KOPT-K1 (cell line): ENCODE measurements around the gene ITGB6.
"Not testable (repeated sequence)": the region's sequence is repeated elsewhere in the genome, so short reads cannot be mapped to it uniquely, and the experiment has no call there.

Experiments
- H3K27ac ChIP-seq: fragments of 200-600 bp; sonication (generic); 2 replicates; pipeline ENCODE4 v1.5.1; 2016; ENCODE audit warnings: antibody characterized with exemption, mild to moderate bottlenecking, low read depth, low read length; ENCODE audit not compliant: poor library complexity, severe bottlenecking
- H3K36me3 ChIP-seq: fragments of 200-600 bp; sonication (generic); 2 replicates; pipeline ENCODE4 v1.5.1; 2017; ENCODE audit warnings: antibody characterized with exemption, mild to moderate bottlenecking, low read length, moderate library complexity; ENCODE audit not compliant: insufficient read depth
- H3K9me3 ChIP-seq: fragments of 200-600 bp; sonication (generic); 2 replicates; pipeline ENCODE4 v1.5.1; 2017; ENCODE audit warnings: antibody characterized with exemption, low read length, mild to moderate bottlenecking; ENCODE audit not compliant: insufficient read depth, poor library complexity, severe bottlenecking

ITGB6 gene

DNA sequence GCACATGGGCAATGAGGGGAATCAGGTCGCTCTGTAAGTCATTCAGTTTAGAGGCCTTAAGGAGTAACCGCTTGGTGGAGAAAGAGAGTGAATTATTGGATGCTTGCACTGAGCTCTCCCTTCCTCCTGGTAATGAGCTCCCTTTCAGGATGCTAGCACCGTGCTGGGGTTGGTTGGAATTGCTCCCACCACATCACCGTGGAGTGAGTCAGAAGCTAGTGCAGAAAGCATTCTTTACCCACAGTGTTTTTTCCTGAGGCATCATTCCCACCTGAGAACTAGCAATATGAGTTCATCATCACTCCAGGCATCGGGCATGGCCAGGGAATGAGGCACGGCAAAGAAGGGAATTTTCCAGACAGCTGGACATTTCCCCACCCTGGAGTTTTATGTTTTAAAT, 57.6 kb downstream of the ITGB6 start:
- no peak overlapping the region for H3K27ac ChIP-seq
- no peaks in the 10 kb centered on the region for H3K36me3 ChIP-seq
- H3K9me3 ChIP-seq = no peaks in the 10 kb centered on the region

DNA sequence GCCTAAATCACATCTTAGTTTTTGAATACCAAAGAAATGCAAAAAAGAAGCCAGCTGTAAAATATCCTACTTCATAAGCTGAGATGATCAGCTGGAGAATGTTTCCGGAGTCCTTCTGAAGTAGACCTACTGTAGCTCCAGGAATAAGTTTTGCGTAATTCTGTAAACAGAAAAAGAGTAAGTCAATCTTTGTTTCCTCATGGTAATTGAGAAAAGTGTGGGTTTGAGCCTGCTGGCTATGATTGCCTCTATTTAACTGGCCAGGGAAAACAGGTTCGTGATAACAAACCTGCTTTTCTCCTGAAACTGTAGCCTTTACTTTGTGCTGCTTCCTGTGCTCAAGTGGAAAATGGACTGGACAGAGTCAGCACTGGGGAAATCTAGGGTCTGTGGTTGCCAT, 58.2 kb downstream of the ITGB6 start:
- Histone ChIP-seq H3K9me3 (no peaks in the 10 kb centered on the region), H3K36me3 (no peaks in the 10 kb centered on the region), H3K27ac (no peak overlapping the region)

DNA sequence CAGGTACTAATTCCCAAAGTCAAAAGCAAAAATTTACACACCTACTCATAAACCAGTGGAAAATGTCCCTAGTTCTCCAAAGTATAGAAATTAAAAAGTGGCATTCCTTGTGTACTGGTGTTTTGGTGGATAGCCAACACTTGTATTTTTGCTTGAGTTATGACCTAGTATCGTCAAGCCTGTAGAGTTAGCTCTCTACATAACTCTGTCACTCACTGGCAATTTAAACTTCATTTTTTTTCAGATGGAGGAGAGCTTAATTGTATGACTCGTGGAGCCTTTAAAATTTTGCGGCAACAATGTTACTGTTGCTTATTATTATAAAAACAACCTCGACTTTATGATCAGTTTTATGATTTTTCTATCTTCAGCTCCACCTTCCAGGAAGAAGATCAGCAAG, 58.7 kb downstream of the ITGB6 start:
- Histone ChIP-seq H3K36me3 (no peaks in the 10 kb centered on the region), H3K27ac (no peak overlapping the region), H3K9me3 (no peaks in the 10 kb centered on the region)

DNA sequence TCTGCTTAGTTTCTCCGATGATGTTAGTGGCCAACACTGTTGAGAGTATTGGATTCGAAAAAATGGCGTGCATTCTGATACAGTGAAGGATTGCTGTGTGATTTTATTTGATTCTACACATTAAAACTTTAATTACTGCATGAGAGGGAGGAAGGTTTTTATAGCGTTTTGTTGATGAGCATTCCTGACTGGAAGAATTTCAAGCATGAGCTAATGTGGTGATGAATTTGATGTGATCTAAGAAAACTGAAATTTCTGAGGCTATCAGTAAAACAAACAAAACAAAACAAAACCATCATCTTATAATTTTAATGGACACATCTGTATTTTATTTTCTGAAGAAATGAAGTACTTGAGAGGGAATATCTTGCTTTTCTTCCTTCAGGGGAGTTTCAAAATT, 59.6 kb downstream of the ITGB6 start:
- Histone ChIP-seq H3K36me3 (no peaks in the 10 kb centered on the region), H3K27ac (no peak overlapping the region), H3K9me3 (no peaks in the 10 kb centered on the region)

DNA sequence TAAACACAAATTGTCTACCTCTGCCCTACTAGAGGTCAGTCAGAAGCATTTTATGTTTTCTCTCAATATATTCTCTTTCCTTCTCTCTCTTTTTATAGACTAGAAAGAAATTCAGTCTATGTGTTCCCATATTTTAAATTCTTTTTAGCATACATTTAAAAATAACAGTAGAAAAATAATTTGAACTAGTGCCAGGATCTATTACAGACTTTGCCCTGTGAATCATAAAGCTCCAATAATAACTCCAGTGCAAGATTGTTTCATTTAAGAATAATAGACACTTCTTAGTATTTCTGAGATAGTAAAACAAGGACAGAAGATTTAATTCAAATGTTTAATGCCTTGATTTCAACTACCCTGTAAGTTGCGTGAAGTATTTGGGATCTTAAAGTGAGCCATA, 60.1 kb downstream of the ITGB6 start:
- Histone ChIP-seq H3K36me3 (no peaks in the 10 kb centered on the region), H3K27ac (no peak overlapping the region), H3K9me3 (no peaks in the 10 kb centered on the region)

DNA sequence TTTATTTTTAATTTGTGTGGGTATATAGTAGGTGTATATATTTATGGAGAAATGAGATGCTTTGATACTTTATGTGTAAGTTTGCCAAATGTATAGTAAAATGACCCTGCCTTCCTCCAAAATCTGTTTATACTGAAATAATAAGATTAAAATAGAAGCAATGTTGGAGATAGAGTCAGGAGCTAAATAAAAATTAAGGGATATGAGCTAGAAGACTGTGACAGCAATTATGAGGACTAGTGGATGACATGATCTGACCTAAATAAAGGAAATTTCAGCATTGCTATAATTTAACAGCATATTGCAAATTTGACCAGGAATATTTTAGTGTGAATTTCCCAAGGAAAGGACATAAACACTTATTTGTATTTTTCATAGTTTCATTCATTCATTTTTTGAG, 60.7 kb downstream of the ITGB6 start:
- Histone ChIP-seq H3K9me3 (no peaks in the 10 kb centered on the region), H3K36me3 (no peaks in the 10 kb centered on the region), H3K27ac (no peak overlapping the region)

DNA sequence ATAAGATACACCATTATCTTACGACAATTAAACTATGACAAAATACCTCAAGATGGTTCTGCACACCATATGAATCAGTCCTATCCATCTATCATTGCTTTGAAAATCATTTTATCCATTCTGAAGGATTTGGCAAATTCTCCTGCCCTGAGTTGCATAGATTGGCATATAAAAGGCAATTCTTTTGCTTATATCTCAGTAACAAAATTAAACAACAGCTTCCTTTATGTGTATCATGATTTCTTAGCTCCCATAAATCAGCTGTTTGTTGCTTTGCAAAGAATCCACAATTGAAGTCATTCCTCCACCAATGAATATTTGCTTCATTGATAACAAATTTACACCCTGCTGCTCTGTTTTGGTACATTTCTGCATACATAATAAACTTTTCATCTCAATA, 61.7 kb downstream of the ITGB6 start:
- no peaks in the 10 kb centered on the region for H3K9me3 ChIP-seq
- no peak overlapping the region for H3K27ac ChIP-seq
- no peaks in the 10 kb centered on the region for H3K36me3 ChIP-seq

DNA sequence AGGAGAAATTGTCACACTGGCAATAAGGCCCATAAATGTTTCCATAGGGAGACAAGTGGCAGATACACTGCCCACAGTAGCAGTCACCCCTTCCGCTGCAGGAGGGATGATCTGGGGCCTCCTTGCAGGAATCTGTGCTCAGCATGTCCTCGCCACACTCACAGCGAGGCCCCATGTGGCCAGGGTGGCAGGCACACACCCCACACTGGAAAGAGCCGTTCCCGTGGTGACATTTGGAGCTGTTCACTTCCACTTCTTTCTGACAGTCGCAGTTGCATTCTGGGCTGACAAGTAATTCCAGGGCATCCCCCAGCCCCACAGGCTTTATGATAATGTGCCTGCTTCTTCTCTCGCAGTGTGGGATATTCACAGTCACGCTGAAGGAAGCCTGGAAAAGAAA, 62.6 kb downstream of the ITGB6 start:
- H3K9me3 ChIP-seq = no peaks in the 10 kb centered on the region
- no peaks in the 10 kb centered on the region for H3K36me3 ChIP-seq
- H3K27ac ChIP-seq = no peak overlapping the region

DNA sequence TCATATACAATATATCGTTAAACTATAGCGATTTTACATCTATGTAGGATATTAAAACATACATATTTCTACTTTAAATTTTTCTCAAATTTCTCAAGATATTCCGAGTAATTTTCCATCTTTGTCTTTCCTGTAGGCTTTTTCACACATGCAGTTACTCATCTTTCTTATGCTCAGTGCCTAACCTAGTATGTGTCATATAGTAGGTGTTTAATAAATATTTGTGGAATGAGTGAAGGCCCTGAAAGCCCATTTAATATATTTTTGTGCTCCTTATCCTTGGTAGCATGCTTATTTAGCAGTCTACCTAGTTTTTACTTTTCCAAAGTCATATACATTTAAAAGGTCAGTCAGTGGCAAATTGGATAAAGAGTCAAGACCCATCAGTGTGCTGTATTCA, 67.3 kb downstream of the ITGB6 start:
- Histone ChIP-seq H3K27ac (no peak overlapping the region), H3K36me3 (no peaks in the 10 kb centered on the region), H3K9me3 (no peaks in the 10 kb centered on the region)

DNA sequence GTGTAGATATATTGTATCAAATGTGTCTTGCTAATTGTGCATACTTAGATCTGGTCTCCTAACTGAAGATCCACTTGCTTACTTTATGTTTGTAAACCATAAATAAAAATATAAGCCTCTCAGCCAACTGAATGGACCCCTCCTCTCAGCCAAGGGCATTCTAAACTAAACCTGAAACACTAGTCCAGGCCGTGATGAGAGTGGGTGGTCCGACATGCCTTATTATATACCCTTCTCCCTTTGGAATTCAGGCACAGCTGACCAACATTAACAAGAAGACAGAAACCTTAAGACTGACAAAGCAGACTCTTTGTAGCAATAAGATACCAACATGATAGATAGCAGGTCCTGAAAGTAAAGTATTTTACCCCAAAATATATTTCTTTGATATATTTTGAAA, 73.3 kb downstream of the ITGB6 start:
- Histone ChIP-seq H3K27ac (no peak overlapping the region), H3K9me3 (no peaks in the 10 kb centered on the region), H3K36me3 (no peaks in the 10 kb centered on the region)

DNA sequence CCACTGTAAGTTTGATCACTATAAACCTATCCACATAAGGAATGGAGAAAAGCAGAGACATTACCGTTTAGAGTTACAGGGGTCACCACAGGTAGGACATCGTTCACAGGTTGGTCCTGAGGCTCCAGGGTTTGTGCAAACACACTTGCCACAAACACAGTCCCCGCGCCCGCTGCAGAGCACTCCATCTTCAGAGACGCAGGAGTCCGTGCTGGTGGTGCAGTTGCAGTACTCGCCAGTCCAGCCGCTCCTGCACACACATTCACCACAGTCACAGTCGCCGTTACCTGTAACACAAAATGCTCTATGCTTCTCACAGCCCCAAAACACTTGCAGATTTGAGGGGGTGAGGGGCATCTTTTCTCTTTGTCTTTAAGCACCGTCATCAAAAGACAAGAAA, 73.8 kb downstream of the ITGB6 start:
- H3K9me3 ChIP-seq = no peaks in the 10 kb centered on the region
- H3K36me3 ChIP-seq = no peaks in the 10 kb centered on the region
- H3K27ac ChIP-seq = no peak overlapping the region

DNA sequence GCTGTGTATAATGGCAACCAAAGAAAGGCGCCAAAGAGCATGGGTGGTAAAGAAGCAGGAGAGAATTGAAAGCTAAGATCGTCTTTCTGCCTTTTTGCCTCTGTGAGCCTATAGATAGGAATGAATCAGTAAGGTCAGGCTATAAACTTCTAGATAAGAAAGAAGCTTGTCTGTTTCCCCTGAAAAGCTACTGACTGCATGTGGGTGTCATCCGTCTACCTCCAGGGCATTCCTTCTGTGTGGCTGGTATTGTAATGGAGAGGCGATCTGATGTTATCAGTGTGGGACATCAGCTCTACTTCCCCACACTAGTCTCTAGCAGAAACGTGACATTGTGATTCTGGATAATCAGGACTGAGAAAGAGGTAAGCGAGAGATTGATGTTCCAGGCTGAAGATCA, 74.2 kb downstream of the ITGB6 start:
- H3K36me3 ChIP-seq = no peaks in the 10 kb centered on the region
- H3K27ac ChIP-seq = no peak overlapping the region
- no peaks in the 10 kb centered on the region for H3K9me3 ChIP-seq

DNA sequence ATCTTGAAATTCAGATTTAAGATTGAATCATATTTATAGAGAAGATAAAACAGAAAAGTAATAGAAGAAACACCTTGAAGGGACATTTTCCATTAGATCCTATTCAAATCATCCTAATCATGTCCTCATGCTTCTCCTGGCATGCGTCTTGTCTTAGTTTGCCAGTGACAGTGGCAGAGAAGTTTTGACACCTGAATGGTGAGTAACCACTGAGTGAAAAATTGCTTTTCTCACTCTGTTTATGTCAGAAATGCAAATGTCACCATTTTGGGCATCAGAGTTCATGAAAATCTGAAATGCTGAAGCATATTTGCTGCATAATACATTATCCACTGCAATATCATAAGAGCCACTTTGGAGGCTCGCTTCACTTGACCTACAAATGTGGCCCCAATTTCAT, 74.7 kb downstream of the ITGB6 start:
- no peaks in the 10 kb centered on the region for H3K9me3 ChIP-seq
- H3K27ac ChIP-seq = no peak overlapping the region
- no peaks in the 10 kb centered on the region for H3K36me3 ChIP-seq

DNA sequence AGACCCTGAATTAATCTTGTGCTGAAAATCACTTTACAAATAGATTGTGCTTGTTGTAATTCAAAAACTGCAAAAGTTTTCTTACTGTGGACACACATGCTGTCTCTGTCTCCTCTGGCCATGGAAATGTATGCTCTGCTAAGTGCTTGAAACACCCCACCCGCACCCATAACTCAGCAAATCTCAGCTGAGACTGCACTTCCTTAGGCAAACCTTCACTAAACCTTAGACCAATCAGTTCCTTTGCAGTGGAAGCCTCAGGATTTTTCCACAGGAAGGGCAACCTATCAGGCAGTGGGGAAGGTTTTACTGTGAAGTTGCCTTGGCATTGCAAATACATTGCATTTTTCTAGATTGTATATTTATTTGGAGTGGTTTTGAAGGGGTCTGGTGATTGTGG, 75.5 kb downstream of the ITGB6 start:
- Histone ChIP-seq H3K27ac (no peak overlapping the region), H3K9me3 (no peaks in the 10 kb centered on the region), H3K36me3 (no peaks in the 10 kb centered on the region)

DNA sequence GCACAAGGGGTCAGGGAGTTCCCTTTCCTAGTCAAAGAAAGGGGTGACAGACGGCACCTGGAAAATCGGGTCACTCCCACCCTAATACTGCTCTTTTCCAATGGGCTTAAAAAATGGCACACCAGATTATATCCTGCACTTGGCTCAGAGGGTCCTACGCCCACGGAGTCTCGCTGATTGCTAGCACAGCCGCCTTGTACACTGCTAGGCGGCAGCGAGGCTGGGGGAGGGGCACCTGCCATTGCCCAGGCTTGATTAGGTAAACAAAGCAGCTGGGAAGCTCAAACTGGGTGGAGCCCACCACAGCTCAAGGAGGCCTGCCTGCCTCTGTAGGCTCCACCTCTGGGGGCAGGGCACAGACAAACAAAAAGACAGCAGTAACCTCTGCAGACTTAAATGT, 85.4 kb downstream of the ITGB6 start:
- H3K9me3 ChIP-seq, H3K36me3 ChIP-seq, H3K27ac ChIP-seq: not testable (repeated sequence)

DNA sequence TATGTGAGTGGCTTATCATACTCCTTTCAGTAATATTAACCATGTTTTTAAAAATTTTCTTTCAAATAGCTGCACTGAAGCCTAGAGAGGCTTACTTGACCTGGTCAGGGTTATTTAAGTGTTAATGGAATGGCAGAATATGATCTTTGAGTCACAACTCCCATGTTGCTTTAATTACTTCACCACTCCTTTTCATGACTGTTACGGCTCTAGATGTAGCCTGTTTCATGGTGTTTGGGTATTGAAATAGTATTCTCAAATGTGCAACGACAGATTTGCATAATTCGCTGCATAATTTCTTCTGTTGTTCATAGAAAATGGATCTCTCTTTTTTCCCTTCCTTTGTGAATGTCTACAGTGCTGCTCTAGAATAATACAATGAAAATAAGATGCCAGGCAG, 86.1 kb downstream of the ITGB6 start:
- H3K27ac ChIP-seq = no peak overlapping the region

More for the DNA sequence above, 86.1 kb downstream of the ITGB6 start:
- no peaks in the 10 kb centered on the region for H3K36me3 ChIP-seq
- no peaks in the 10 kb centered on the region for H3K9me3 ChIP-seq
